Thyroid gland (tissue), 4 donors: ENCODE data around the gene PRKCD.

Experiments used
- POLR2A ChIP-seq, 2 donors: fragments of 450-650 bp; IDR thresholded peaks; one replicate each; pipeline ENCODE4 v1.6.1; 2017; ENCODE audit warnings: antibody characterized with exemption in 2 of 2, mild to moderate bottlenecking in 2 of 2, moderate library complexity in 1 of 2
- TF ChIP-seq, protein P1 (sequence below), 6 experiments: fragments of 200-600 bp in 3 of 6; fragments of 450-650 bp in 3 of 6; sonication (generic) in 3 of 6; IDR thresholded peaks; one replicate each; pipeline ENCODE4 v1.5.1; 2016 to 2019; ENCODE audit warnings: antibody characterized with exemption in 6 of 6, mild to moderate bottlenecking in 2 of 6, inconsistent platforms in 1 of 6, moderate library complexity in 1 of 6

DNA sequence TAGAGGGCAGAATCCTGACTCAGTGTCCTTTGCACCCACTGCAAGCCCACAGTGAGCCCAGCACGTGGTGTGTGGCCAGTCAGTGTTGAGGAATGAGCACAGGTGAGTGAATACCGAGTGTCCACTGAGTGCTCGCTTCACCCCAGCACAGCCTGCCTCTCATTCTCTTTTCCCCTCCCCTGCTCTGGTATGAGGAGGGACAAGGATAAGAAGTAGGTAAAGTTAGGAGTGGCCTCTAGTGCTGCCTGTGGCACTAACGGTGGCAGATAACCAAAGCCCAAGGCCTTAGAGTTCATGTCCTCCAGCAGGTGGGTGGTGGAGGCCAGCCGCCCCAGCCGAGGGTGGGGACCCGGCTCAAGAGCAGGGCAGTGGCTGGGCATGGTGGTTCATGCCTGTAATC, 38.0 kb downstream of the PRKCD start:
- TF ChIP-seq, protein P1, sequence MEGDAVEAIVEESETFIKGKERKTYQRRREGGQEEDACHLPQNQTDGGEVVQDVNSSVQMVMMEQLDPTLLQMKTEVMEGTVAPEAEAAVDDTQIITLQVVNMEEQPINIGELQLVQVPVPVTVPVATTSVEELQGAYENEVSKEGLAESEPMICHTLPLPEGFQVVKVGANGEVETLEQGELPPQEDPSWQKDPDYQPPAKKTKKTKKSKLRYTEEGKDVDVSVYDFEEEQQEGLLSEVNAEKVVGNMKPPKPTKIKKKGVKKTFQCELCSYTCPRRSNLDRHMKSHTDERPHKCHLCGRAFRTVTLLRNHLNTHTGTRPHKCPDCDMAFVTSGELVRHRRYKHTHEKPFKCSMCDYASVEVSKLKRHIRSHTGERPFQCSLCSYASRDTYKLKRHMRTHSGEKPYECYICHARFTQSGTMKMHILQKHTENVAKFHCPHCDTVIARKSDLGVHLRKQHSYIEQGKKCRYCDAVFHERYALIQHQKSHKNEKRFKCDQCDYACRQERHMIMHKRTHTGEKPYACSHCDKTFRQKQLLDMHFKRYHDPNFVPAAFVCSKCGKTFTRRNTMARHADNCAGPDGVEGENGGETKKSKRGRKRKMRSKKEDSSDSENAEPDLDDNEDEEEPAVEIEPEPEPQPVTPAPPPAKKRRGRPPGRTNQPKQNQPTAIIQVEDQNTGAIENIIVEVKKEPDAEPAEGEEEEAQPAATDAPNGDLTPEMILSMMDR (IDR thresholded peaks at IDR 0.05) = no peak
- TF ChIP-seq POLR2A (IDR thresholded peaks at IDR 0.05) = no peak
